Daoy (cell line): ENCODE results near the gene FOXJ2. TPM values are rescaled to one million over a fixed set of nuclear protein-coding genes. Genes with fewer than 3 reads are reported as not detected.
"Not testable (repeated sequence)": the region's sequence is repeated elsewhere in the genome, so short reads cannot be mapped to it uniquely, and the experiment has no call there.

ENCODE experiments used
- DNase-seq: peaks from one replicate; pipeline ENCODE4 v3.0.0-alpha.2; 2015; ENCODE audit warnings: low read depth
- total RNA-seq: library from RNA; depleted of rRNA; stranded (reverse); fragments of >200 nt; shearing (Covaris generic); gene quantifications from 2 replicates; pipeline ENCODE4 v1.2.3, GENCODE V29; 2014; rRNA removed

Gene FOXJ2
- total RNA-seq, result 4.1 and 5.4 TPM in 2 replicates

DNA sequence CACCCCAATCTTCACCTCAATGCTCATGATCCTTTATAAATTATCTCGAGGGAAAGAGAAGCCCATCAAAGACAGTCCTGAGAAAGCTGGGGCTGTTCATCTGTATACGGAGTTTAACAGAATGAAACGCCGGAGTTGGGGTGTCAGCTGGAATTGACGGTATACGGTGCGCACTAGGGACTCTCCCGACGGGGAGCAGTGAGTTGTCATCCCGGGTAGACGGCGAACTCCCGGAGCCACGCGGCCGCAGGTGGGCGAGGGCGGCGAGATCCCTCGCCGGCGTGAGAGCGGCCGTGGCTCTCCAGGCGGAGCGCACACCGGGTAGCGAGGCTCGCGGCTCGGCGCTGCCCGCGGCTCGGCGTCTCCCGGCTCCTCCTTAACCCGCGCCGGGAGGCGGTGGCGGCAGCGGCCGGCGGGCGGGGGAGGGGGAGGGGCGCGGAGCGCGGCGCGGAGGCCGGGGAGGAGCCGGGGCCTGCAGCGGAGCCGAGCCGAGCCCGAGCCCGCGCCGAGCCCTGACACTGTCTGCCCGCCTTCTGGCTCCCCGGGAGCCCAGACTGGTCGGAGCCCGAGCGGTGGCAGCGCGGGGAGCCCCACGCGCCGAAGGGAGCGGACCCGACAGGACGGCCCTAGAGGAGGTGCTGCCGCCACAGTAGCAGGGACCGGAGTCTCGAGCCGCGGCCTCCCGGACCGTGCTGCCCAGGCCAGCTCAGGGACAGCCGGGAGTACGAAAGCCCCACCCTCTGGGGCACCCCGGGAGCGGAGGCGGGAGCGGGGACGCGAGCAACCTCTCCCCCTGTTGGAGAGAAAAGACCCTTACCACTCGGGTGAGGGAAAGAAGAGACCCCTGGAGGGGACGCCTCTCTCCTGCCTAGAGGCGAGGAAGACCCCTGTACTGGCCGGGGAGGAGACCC is at the start of gene FOXJ2:
FOXJ2 (plus strand) TSS at position 475 of the 911 bp plus-strand sequence. CDS start 7,117 bp downstream, outside the sequence.
- DNase-seq, result peak; percentile 83

DNA sequence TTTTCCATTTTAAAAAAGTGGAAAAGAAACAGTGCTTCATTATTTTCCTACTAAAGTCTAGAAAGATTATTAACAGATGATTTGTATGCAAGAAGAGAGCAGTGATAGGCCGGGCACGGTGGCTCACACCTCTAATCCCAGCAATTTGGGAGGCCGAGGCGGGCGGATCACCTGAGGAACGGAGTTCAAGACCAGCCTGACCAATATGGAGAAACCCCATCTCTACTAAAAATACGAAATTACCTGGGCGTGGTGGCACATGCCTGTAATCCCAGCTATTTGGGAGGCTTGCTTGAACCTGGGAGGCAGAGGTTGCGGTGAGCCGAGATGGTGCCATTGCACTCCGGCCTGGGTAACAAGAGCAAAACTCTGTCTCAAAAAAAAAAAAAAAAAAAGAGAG is 49.5 kb upstream of the FOXJ2 start:
- DNase-seq, result not testable (repeated sequence)

DNA sequence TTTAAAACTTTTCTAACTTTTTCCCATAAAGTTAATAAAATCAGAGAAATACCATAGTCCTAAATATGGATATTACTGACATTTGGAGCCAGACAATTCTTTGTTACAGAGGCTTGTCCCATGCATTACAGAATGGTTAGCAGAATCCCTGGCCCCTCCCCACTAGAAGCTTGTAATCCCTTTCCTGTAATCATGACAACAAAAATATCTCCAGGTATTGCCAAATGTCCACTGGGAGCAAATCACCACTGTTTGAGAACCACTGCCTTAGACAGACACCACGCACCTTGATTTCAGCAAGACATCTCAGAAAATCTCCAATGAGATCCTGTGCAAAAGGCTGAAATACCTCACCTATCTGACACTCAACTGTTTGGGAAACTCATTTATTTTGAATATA is 49.1 kb upstream of the FOXJ2 start:
- not testable (repeated sequence) for DNase-seq

GRCh38 chr12:7984900-7985299 is 47.6 kb upstream of the FOXJ2 start:
- no peak for DNase-seq

- no peak for DNase-seq
Observed at GRCh38 chr12:7985802-7986418, 46.6 kb upstream of the FOXJ2 start.

DNA sequence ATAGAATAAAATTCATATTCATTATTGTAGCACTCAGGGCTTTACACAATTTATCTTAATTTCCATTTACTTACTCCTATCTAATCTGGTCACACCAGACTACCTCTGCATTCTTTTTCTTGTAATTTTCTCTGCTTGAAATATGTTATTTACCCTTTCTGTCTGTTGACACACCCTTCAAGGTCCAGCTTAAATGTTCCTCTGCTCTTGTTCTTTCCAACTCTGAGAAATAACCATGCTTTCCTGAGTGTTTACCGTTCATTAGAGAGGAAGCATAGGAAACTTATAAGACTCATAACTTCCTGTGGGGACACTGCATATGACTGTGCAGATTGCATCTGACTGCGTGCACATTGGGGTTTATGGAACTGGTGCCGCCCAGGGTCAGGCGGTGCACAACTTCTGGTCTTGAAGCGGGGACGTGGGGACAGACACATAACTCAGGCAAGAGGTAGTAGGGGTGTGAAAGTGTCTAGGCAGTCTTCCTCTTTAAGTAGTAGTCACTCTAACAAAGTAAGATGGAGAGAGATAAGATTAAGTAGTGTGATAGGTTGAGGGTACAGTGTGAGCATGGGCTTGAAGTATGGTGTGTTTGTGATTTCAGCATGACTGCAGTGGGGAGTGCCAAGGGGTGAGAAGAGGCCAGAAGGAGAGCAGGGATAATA is 42.6 kb upstream of the FOXJ2 start:
- no peak for DNase-seq

GRCh38 chr12:7991535-7991934 is 41.0 kb upstream of the FOXJ2 start:
- no peak for DNase-seq

- peak; percentile 74 for DNase-seq
Observed at GRCh38 chr12:7994731-7995205, 37.7 kb upstream of the FOXJ2 start.

DNA sequence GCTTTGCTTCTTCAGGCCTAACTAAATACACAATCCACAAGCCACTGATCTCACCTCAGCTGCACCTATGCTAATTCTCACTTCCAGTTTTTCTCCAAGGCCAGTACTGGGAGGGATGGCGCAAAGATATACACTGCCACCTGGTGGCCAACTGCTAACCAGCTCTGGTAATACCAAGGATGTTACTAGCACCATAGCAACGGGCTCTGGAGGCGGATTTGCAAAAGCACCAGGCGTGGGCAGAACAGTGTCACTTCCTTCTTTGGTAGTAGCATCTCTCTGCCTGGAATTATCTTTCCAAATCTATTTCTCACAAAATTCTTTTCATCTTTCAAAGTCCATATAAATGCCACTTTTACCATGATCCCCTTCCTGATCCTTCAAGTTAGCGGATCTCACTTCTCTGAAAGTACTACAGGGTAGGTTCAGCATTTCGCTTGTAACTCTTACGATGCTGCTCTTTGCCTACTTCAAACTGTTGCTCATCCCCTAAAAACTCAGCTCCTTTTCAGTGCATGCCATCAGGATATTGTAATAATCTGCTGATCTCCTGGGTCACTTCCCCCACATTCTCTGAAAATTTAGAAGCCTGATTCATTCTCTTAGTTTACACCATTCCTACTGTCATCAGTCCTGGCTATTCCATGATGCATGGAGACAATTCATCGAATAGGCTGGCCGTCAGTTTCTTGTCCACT is 37.1 kb upstream of the FOXJ2 start:
- DNase-seq, result peak; percentile 83

DNA sequence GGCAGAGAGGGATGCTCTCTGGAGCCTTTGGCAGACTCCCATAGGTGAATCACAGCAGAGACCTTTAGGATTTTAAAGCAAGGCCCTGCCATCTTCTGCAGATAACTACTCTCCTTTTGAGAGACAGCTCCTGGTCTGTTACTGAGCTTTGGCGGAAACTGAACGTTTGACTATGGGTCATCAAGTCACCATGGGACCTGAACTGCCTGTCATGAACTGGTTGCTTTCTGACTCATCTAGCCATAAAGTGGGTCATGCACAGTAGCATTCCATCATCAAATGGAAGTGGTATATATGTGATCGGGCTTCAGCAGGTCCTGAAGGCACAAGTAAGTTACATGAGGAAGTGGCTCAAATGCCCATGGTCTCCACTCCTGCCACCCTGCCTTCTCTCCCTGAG is 31.7 kb upstream of the FOXJ2 start:
- DNase-seq, result peak; percentile 21

DNA sequence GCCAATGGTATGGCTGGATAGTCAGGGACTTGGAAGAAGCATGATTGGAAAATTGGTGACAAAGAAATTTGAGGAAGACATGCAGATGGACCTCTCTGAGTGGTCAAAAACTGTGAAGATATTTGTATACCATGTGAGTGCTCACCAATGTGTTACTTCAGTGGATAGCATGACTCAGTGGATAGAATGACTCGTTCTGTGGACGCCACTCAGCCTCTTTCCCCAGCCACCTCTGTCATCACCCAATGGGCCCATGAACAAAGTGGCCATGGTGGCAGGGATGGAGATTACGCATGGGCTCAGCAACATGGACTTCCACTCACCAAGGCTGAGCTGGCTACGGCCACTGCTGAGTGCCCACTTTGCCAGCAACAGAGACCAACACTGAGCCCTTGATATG is 31.0 kb upstream of the FOXJ2 start:
- DNase-seq, result not testable (repeated sequence)

DNA sequence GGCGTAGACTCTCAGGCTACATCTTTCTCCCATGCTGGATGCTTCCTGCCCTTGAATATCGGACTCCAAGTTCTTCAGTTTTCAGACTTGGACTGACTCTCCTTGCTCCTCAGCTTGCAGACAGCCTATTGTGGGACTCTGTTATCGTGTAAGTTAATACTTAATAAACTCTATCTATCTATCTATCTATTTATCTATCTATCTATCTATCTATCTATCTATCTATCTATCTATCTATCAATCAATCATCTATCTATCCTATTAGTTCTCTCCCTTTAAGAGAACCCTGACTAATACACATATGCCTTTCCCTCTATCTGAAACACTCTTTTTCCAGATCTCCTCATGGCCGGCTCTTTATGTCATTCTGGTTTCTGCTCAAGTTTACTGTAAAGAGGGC is 27.6 kb upstream of the FOXJ2 start:
- not testable (repeated sequence) for DNase-seq

- peak; percentile 29 for DNase-seq
Observed at GRCh38 chr12:8011331-8011730, 21.2 kb upstream of the FOXJ2 start.

DNA sequence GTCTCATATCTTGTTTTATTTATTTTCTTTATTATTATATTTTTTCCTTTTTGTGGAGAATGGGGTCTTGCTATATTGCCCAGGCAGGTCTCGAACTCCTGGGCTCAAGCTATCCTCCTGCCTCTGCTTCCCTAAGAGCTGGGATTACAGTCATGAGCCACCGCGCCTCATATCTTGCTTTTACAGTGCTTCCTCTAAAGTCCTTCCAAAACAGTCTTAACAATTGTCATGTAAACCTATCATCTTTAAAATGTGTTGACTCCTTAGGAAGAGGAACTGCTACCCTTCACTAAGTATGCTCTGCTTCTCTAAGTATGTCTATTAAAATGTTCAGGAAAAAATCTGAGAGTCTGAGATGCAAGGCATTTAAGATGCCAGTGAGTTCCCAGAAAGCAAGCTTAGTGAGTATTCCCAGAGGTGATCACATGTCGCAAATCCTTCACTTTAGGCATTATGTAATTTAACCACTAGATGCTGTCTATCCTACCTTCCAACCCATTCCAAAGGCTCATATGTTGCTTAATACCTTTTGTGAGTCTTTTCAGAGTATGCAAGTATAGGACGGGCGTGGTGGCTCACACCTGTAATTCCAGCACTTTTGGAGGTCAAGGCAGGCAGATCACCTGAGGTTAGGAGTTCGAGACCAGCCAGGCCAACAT is 19.7 kb upstream of the FOXJ2 start:
- DNase-seq, result no peak

- DNase-seq, result no peak
Observed at GRCh38 chr12:8014836-8015235, 17.7 kb upstream of the FOXJ2 start.

DNA sequence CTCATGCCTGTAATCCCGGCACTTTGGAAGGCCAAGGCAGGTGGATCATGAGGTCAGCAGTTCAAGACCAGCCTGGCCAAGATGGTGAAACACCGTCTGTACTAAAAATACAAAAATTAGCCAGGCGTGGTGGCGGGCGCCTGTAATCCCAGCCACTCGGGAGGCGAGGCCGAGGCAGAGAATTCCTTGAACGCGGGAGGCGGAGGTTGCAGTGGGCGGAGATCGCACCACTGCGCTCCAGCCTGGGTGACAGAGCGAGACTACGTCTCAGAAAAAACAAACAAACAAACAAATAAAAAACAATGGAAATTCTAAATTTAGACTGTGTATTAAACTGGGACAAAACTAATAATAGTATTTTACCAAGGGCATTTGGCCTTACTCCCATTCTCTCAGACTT is 14.3 kb upstream of the FOXJ2 start:
- DNase-seq, result not testable (repeated sequence)

DNA sequence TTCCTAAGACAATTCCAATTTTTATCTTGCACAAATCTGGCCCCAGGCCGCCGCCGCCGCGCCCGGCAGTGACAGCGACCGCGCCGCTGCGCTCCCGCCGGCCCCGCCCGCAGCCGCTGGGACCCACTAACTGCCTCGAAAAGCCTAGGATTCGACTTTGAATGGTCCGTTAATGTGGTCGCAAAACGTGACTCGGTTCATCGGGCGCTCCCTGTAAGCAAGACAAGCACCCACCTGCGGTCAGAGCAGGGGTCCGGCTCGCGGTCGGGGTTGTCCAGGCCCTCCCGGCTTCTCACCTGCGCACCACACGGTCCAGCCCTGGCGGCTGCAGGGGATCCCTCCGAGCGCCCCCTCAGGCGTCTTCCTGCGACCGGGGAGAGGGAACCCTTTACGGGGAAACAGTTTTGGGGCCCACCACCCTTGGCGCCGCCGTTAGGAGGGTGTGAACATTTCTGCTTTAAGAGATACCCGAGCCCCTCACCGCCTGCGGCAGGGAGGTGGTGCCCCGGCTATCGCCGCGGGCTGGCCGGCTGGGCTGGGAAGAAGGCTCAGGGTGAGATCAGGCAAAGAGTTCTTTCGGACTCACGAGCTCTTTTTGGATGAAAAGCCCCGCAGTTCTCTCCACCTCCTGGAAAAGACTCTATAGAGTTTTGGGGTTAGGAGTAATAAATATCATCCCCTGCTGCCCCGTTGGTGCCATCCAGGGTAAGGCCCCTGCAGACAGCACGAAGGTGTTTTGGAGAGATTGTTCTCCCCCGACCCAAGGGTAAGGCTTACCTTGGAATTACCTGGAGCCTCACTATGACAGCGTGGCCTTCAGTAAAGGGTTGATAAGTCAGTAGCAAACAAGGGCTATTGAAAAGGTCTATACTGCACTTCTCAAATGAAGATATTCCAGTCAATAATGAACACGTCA is 13.6 kb upstream of the FOXJ2 start:
- DNase-seq, result peak; percentile 17

DNA sequence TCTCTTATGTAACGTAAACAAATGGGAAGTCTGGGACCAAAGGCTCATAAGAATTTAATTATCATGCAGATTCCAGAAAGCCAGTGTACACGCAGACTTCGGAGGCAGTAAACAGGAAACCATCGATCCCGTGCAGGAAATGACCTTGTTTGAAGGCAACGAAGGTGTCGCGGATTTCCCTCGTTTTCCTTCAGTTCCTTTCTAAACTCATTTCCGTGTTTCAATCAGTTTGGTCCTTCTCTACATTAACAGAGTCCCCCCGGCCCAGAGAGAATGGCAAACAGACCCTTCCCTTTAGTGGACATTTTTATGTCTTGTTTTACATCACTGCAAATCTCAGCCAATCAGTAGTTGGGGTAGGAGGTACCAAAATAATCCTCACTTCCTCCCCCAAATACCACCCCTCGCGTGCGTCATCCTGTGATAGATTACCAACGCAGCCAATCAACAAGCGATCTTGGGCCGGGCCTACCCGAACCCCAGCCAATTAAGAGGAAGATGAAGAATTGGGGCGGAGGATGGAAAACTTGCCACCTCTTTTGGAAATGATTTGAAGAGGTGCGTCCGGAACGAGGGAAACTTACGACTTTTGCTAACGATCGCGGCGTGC is 6.1 kb upstream of the FOXJ2 start:
- peak; percentile 98 for DNase-seq

DNA sequence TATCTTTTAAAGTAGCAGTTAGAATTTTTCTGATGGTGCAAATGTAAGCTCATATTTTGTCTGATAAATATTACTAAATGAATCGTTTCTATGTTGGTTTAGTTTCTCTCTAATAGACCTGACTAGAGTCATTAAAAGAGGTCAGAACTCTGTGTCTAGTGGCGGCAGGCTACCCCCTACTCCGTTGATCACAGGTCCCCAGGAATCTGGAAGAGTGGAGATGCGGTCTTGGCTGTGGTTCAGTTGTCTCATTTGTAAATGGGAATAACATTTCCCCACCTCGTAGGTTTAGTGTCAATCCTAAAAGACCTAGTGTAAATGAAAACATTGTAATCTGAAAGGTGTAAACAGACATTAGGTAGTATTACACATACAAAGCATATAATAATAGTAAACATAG is 4.7 kb upstream of the FOXJ2 start:
- DNase-seq, result no peak

- no peak for DNase-seq
Observed at GRCh38 chr12:8028267-8028666, 4.2 kb upstream of the FOXJ2 start.
